NCI-H1436 treated with DMSO at 0.1 percent for 48 hours (cell line): ENCODE data around the gene RBM22.
"Not testable (repeated sequence)": the region's sequence is repeated elsewhere in the genome, so short reads cannot be mapped to it uniquely, and the experiment has no call there.

Experiments
- DNase-seq: peaks from one replicate; lab custom pipeline; 2025; lab: John Stamatoyannopoulos, UW

The RBM22 gene

DNA sequence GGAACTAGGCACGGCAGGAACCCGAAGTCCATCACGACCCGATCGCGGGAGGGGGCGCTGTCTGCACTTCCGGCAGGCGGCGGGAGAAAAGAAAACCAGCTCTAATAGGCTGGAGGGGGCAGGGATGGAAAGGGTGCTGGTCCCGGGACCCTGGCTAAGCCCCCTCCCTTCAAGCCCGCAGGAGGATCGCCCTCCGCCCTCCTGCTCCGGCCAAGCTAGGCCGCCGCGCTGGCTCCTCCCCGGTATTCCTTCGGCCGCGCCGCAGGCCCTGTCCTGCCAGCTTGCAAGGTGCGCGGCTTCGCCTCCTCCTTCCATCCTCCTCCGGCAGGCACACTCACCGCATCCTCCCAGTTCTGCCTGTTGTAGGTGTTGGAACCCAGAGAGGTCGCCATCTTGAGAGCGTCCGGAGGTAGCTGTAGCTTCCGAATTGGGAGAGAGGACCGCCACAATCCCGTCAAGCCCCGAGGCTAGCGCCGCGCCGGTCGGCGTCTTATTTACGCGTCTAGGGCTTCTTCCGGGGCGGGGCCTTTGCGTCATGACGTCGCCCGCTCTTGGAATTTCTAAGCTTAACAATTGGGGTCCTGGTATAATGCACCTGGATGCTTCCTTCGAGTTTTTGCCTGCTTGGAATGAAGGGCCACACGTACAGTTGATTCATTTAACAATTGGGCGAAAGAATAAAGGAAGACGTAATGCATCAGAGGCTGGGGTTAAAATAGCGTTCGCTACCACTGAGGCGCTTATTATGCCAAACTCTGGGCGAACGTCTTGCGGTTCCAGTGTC is at the start of gene RBM22:
TSS of gene RBM22 (minus strand) at position 469 of the 784 bp plus-strand sequence. CDS start at position 392, 77 bp downstream.
- DNase-seq, result peak; percentile 56

DNA sequence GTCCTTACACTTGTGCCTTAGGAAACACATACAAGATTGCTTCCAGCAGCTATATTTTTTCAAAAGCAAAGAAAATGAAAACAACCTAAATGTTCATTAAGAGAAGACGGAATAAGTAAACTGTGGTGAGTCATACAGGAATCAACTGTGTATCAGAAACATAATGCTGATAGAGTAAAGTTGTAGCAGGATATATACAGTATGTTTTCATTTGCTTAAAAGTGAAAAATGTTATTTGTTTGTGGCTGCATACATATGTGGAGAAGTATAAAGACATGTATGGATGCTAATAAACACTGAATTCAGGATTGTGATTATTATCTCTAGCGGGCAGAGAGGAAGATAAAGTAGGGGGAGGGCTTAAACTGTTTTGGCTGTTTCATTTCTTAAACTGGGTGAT is 49.6 kb upstream of the RBM22 start:
- no peak for DNase-seq

DNA sequence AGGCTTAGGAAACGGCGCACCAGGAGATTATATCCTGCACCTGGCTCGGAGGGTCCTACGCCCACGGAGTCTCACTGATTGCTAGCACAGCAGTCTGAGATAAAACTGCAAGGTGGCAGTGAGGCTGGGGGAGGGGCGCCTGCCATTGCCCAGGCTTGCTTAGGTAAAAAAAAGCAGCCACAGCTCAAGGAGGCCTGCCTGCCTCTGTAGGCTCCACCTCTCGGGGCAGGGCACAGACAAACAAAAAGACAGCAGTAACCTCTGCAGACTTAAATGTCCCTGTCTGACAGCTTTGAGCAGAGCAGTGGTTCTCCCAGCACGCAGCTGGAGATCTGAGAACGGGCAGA is 42.3 kb upstream of the RBM22 start:
- not testable (repeated sequence) for DNase-seq

DNA sequence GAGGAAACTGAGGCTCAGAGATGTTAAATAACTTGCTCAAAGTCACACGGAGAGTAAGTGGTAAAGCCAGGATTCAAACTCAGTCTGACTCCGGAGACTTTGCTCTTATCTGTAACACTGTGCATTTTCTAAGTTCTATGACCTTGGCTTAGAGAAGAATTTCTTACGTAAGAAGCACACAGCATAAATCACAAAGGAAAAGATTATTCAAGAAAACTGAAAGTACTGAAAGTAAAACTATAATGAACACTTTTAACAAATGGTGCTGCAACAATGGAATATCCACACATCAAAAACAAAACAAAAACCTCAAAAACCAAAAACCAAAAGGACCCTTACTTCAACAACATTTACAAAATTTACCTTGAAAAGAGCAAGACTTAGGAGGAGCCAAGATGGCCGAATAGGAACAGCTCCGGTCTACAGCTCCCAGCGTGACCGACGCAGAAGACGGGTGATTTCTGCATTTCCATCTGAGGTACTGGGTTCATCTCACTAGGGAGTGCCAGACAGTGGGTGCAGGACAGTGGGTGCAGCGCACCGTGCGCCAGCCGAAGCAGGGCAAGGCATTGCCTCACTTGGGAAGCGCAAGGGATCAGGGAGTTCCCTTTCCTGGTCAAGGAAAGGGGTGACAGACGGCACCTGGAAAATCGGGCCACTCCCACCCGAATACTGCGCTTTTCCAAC is 41.7 kb upstream of the RBM22 start:
- not testable (repeated sequence) for DNase-seq

DNA sequence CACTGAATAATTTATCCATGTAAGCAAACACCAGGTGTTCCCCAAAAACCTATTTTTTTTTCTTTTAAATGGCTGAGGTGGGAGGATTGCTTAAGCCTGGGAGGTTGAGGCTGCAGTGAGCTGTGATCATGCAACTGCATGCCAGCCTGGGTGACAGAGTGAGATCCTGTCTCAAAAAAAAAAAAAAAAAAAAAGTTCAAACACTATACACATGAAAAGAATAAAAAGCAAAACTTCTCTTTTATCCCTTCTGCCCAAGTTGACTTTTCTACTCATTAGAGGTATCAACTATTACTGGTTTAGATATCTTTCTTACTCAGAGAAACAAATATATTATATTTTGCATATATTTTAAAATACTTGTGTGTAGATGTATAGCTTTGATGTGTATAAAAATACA is 40.1 kb upstream of the RBM22 start:
- no peak for DNase-seq

DNA sequence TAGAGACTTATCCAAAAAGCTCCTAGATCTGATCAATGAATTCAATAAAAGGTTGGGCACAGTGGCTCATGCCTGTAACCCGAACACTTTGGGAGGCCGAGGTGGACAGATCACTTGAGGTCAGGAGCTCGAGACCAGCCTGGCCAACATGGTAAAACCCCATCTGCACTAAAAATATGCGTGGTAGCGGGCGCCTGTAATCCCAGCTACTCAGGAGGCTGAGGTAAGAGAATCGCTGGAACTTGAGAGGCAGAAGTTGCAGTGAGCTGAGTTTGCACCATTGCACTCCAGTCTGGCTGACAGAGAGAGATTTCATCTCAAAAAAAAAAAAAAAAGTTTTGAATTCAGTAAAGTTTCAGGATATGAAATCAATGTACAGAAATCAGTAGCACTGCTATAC is 38.0 kb upstream of the RBM22 start:
- DNase-seq, result no peak

DNA sequence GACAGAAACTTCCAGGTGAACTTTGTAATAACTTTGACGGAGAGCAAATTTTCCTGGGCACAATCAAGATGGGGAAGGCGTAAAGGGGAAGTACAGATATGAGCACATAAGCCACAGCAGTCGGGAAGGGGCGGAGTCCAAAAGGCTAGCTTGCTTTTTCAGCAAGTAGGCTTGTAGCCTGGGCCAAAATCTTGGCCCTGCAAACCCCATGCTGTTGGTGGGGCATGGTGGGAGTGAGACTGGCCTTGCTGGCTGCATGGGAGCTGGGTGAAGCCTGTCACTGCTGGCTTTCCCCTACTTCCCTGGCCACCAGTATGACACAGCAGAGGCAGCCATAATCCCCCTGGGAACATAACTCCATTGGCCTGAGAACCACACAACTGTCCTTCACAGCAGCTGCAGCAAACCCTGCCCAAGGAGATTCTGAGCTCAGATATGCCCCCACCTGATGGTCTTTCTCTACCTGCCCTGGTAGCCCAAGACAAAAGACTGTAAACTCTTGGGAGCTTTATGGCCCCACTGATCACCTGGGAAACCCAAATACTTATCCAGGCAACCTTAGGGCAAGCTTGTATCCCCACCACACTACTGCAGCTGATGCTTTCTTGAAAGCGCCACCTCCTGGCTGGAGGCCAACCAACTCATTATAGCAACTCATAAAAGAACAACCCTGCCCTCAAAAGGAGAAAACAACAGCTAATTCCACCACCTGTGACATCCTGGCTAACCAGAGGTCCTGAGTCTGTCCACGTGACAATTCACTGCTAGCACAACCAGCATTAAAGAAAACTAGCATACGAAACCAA is 33.9 kb upstream of the RBM22 start:
- no peak for DNase-seq

DNA sequence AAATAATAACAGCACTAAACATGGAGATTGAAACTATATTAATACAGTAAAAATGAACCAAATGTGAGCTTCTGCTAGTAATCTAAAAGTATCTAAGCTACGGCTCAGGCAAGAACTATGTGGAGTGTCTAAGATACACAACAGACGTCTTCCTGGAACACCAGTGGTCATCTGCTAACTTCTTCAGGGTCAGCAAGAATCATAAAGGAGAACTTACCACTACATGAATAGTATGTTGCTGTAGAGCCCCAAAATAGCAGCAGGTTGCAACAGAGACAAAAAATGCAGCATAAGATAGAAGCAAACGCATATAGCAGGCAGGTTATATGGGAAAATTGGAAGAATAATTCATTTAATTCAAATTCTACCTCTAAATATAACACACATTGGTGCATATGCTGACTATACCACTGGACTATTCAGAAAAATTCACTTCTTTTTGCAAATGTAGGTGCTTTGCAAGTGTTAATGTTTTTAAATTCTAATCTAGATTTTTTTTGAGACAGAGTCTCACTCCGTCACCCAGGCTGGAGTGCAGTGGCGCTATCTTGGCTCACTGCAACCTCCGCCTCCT is 30.9 kb upstream of the RBM22 start:
- DNase-seq, result no peak

DNA sequence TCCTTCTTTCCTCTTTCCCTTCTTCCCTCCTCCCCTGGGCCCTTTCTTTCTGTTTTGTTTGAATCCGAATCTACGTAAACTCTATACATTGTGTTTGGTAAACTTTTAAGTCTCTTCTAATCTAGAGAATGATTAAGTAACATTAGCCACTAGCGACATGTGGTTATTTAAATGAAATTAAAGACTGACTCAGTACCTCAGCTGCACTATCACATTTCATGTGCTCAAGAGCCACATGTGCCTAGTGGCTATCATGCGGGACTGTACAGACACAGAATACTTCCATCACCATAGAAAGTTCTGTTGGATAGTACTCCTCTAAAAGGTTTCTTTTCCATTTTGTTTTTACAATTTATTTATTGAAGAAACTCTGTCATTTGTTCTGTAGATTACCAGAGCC is 29.0 kb upstream of the RBM22 start:
- no peak for DNase-seq

DNA sequence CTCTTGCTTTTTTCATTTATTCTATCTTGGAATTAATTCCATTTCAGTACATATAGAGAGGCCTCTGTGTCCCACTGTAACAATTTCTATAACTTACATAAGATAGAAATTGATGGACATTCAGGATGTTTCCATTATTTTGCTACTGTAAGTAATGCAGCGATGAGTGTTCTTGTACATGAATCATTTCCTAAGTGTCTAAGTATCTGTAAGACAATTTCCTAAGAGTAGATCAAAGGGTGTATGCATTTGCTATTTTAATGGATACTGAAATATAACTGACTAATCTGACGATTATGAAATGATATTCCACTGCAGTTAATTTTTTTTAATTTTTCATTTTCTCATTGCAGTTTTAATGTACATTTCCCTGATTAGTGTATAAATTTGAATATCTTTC is 23.0 kb upstream of the RBM22 start:
- DNase-seq, result no peak

DNA sequence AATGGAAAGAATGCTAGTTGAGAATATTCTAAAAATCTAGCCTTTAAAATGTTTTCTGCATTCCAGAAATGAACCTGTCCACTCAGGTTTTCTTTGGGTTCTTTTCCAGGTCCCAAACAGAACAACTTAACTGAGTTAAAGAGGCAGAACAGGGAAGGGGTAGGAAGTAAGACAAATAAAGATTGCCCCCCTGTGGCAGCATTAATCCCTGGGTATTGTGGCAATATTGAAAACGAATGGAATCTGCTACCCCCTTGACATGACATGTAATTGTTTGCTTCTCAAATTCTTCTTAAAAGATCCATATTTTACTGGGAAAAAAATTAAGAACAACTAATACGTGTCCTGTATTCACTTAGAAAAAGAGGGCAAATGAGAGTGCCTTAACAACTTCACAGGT is 9.3 kb upstream of the RBM22 start:
- no peak for DNase-seq

DNA sequence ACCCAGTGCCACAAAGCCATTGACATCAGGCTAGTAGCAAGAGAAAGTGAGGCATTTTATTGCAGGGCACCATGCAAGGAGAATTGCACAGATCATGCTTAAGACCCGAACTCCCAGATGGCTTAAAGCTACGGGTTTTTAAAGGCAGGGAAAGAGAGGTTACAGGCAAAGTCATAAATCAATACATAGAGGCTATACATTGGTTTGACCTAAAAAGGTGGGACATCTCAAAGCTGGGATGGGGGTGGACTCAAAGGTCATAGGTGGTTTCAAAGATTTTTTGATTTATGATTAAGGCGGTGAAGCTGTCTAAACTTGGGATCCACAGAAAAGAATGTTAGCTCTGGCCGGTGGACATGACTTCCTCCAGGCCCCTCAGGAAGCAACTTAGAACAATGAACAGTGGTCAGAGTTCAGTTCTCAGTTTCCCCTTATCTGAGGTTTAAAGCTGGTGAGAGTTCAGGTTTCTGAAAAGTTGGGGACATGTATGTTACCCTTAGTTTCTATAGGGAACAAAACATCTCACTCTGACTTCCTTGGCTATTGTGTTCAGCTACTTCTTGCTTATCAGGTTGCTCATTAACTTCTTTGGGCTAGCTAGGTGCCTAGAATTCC is 6.0 kb upstream of the RBM22 start:
- no peak for DNase-seq

DNA sequence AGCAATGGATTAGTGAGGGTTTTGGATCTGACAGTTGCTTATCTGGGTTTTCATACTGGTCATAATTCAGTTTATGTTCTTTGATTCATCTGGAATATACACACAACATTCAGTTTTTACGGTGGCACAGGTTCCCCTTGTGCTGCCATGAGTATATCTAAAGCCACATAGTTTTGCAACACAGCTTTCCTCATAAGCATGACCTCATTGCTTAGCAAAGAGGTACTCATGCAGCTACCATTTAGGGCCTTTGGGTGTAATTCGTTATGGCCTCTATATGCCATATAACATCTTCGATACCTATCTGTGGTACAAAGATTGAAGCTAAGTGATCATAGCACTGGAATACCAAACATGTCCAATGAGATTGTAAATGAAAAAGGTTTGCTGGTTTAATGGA is 2.9 kb upstream of the RBM22 start:
- DNase-seq, result no peak

DNA sequence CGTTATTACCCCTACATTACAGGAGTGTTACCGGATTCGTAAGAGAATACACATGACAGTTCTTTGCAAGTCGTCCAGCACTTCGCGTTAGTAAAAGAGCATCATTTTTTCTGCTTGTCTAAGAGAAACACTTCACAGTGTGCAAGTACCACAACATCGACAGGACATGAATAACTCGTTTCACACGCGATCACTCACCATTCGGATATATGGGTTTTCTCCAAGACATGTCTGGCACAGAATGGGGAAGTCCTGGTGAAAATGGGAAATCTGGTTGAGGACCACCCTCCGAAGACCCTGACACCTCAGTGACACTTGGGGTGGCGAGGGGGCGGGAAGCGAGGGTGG is 642 bp downstream of the RBM22 start:
- no peak for DNase-seq

DNA sequence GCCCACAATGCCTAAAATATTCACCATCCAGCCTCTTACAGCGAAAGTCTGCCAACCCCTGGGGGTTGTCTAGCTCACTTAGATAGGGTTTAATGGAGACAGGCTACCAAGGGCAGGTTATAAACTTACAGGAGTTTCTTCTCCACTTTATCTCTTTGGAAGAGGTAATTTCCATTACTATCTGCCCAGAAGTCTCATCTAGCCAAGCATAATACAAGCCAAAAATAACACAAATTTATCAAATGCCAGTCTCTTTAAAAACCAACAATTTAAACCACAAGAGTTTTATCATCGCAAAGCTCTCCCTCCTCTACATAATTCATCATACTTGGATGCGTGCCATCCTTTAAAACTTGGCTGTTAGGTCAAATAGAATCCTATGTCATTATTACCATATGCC is 6.2 kb downstream of the RBM22 start:
- no peak for DNase-seq

DNA sequence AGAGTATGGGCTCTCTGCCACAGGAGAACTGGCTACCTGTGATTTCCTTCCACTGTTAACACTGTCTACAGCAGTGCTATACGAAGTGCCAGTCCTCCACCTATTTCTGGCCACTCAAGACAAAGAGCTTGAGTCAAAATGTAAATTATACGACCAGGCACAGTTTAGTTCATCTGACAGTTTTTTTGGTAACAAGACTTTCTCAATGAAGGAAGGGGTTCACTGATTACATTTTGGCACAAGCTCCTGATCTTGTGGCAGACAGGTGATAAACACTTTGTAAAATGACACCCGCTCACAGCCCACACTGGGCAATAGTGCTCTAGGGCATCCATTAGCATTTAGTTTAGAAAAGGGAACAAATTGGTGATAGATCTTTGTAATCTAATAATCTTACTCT is 8.6 kb downstream of the RBM22 start:
- no peak for DNase-seq

DNA sequence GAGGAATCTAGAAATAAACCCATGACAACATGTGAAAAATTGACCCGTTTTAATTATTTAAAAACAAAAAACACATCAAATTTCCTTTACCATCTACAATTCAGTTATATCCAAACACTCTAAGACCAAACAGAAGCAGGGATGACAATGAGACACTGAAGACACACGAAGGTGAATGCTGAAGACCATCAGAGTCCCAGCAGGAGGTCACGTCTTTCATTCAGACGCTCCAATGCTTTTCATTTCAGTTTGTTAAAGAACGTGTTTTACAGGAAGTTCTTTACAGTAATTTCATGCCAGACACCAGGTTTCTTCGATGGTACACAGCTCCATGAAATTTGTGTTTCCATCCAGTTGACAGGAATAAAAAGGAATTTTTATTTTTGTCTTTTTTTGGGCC is 10.1 kb downstream of the RBM22 start:
- DNase-seq, result no peak

DNA sequence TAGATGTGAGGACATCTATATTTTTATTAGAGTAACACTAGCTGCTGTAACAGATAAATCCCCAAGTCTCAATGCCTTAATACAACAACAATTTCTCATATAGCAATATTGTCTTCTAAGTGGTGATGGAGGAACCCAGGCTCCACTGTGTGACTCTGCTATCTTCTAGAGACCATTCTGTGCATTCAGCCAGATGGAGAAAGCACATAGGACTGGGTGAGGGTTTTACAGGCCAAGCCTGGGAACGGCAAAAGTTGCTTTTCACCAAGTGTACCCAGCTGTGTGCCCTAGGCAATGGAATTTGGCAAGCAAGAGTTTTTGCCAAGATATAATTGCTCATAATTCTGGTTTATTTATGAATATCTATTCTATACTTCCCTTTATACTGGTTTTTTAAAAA is 11.7 kb downstream of the RBM22 start:
- DNase-seq, result no peak

DNA sequence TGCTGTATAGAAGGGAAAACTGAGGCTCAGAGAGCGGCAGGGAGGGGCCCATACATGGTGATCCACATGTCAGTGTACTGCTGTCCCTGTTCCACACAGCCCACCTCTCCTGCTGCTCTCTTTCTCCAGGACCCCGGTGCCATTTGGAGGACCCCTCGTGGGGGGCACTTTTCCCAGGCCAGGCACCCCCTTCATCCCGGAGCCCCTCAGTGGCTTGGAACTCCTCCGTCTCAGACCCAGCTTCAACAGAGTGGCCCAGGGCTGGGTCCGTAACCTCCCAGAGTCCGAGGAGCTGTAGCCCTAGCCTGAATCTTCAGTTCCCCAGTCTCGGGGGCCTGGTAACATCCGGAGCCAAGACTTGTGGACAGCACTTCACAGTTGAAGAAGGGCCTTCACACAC is 24.3 kb downstream of the RBM22 start:
- no peak for DNase-seq

DNA sequence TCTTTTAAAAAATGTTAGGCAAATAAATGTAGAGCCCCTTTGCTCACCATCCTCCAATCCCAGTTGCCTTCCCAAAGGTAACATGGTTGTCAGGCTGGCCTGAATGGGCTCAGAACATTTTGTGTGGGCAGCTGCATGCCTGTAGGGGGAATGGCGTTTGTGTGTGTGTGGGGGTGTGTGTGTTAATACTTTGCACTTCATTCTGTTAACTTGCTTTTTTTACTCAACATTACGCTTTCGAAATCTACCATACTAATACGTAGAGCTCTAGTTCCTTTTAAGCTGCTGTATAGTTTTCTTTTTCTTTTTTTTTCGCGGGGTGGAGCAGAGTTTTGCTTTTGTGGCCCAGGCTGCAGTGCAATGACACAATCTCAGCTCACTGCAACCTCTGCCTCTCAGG is 25.8 kb downstream of the RBM22 start:
- DNase-seq, result no peak

DNA sequence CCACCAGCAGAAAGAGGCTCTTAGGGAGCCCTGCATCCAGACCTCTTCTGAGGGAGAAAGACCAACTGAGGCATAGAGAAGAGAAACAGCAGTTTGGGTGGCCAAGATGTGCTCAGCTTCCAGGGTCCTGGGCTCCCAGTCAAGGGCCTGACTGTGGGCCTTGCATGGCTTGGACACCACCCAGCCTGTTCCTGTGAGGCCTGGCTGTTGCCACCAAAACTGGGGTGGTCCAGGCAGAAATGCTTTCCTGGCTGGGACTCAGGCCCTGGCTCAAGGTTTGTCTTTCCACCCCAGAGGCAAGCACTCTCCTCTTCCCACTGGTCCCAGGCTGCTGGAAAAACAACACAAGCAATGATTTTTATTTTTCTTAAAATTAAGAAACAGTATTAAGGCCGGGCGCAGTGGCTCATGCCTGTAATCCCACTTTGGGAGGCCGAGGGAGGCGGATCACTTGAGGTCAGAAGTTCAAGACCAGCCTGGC is 26.5 kb downstream of the RBM22 start:
- DNase-seq, result no peak

DNA sequence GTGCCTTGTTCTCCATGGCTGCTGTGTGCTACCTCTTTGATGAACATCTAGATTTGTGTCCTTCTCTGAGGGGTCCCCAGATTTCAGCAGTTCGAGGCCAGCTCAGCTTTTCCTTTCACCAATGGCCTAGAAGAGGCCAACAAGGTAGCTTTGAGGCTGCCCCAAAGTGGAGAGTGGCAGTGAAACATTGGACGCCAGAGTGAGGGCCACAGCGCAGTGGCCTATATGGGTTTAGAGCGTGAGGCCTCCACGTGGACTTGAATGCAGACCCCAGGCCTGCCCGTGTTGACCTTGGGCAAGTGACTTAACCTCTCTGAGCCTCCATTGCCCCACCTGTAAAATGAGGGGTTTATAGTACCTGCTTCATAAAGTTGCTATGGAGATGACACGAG is 28.0 kb downstream of the RBM22 start:
- no peak for DNase-seq
